Measurements from ENCODE around the gene KLF14.
"Not testable (repeated sequence)": the region's sequence is repeated elsewhere in the genome, so short reads cannot be mapped to it uniquely, and the experiment has no call there.

Gene KLF14

DNA sequence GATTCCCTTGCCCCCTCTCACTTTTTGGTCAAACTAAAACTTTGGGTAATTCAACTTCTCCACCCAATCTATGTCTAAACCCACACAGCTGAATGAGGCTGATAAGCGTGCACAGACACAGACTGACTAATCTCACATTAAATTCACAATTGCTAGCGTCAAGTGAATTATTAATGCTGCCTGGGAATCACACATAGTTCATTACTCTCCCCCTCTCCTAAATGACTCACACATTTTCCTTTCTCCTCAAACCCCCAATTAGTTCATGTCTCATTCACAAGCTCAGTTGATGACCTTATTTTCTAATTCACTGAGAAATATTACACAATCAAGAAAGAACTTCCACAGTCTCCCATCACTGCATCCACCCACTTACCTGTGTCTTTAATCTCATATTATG is 14.5 kb downstream of the KLF14 start:
- no peak for DNase-seq (ENCODE audit: low read depth in 2 of 2)

DNA sequence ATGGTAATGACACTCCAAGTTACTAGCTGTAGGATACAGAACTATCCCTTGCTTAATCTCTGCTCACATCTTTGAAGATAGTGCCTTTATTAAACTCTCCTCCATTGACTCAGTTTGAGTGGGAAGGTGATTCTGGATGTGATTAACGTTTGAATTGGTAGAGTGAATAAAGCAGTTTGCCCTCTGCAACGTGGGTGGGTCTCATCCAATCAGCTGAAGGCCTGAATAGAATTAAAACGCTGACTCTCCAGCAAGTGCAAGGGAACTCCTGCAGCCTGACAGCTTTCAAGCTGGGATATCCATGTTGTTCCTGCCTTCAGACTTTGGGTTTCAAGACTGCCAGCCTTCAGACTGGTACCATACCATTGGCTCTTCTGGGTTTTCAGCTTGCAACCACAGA is 21.6 kb downstream of the KLF14 start:
- no peak for DNase-seq (ENCODE audit: low read depth in 2 of 2)

- no peak for DNase-seq (ENCODE audit: low read depth in 2 of 2)
Observed at GRCh38 chr7:130708766-130709165, 25.2 kb downstream of the KLF14 start.

GRCh38 chr7:130708001-130708400 is 26.0 kb downstream of the KLF14 start:
- DNase-seq (ENCODE audit: low read depth in 2 of 2): no peak

DNA sequence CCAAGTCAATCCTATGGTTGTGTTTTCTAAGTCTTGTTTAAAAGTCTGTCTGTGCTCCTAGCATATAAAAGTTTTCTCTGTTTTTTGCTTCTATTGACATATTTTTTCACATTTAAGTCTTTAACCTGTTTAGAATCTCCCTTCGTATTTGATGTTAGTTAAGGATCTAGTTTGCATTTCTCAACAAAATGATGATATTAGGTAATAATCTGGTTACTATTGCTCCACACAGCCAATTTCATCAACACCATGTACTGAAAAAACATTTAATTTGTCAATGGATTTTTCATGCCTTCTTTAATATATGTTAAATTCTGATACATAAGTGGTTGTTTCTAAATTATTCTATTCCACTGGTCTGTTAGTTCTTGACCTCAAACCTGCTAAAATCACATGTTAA is 30.2 kb downstream of the KLF14 start:
- DNase-seq (ENCODE audit: low read depth in 2 of 2): no peak

- DNase-seq (ENCODE audit: low read depth in 2 of 2): no peak
Observed at GRCh38 chr7:130701650-130702049, 32.4 kb downstream of the KLF14 start.

GRCh38 chr7:130700760-130701159 is 33.2 kb downstream of the KLF14 start:
- DNase-seq (ENCODE audit: low read depth in 2 of 2): no peak

DNA sequence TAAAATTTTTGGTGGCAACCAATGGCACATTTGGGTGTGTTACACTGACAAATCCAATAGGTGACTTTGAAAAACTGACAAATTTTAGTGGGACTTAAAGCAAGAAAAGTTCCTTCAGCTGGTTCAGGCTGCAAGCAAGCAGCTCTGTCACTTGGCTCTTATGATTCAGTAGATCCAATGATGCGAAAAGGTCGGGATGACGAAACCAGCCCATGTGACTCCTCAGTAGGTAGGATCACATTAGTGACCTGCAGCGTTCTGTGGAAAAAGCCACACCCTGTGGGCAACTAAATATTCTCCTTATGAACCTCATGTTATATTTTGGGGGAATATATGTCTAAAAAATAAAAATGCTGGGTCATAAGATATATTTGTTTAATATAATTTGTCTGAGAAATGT is 34.3 kb downstream of the KLF14 start:
- no peak for DNase-seq (ENCODE audit: low read depth in 2 of 2)

DNA sequence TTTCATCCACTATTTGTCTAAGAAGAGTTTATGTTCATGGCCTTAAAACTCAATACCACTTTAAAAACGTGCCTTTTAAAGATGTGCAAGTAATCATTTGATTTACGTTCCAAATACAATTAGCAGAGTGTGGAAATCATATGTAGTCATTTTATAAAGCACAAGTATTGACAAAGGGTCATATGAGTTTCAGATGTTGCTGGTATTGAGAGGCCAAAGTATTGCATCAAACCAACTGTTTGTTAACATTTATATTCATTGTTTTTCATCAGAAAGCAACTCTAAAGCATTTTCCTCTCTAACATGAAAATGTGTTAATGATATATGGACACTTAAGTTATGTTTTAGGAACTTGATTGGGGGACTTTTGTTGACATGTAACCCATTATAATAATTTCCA is 36.2 kb downstream of the KLF14 start:
- DNase-seq (ENCODE audit: low read depth in 2 of 2): no peak

GRCh38 chr7:130695840-130696239 is 38.2 kb downstream of the KLF14 start:
- no peak for DNase-seq (ENCODE audit: low read depth in 2 of 2)

- not testable (repeated sequence) for DNase-seq (ENCODE audit: low read depth in 2 of 2)
Observed at GRCh38 chr7:130692396-130692795, 41.6 kb downstream of the KLF14 start.

GRCh38 chr7:130689683-130690082 is 44.3 kb downstream of the KLF14 start:
- no peak for DNase-seq (ENCODE audit: low read depth in 2 of 2)

DNA sequence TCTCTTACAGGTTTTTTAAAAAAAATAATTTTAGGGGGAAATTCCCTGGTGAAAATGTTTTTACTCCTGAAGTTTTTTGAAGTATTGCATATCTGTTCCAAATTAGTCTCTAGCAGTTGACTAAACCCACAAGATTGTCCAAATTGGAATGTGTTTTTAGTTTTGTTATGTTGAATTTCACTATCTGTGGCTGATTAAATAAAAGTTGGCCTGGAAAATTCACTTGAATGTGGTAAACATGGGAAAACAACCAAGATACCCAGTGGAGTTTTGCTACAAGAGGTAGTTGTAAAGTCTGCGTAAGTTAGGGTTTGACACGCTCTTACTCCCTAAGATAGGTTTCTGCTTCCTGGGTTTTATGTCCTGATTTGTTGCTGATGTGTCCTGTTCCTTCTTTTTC is 51.0 kb downstream of the KLF14 start:
- DNase-seq (ENCODE audit: low read depth in 2 of 2): no peak

All from stimulated activated CD8-positive, alpha-beta memory T cell treated with anti-CD3 and anti-CD28 coated beads, Interleukin-2, amount 100 ng/mL, for 1 hour (primary cell).